T-helper 17 cell (primary cell): ENCODE data around the gene PNPLA2. TPM values are rescaled to one million over a fixed set of nuclear protein-coding genes. Genes with fewer than 3 reads are reported as not detected.
A peak's percentile ranks its signal among the peaks of the same experiment; 100 is the strongest.

Experiments used
- ATAC-seq: fragments of 150-1000 bp; cut with Tn5 transposase; 2 replicates; pipeline ENCODE4 v1.10.0; 2021; ENCODE audit warnings: mild to moderate bottlenecking, moderate library complexity
- DNase-seq, 3 donors: peaks; one replicate each; pipeline versions ENCODE4 v3.0.0 to v3.0.0-alpha.2; 2020 to 2021
- H3K9me3 ChIP-seq: one replicate; pipeline ENCODE4 v1.7.0; 2013; ENCODE audit warnings: low read length, mild to moderate bottlenecking; ENCODE audit not compliant: control insufficient read depth, poor library complexity, severe bottlenecking
- H3K27ac Mint-ChIP-seq: one replicate; pipeline ENCODE4 v1.8.0; 2022; ENCODE audit warnings: mild to moderate bottlenecking, moderate library complexity, mixed read lengths
- H3K27me3 Mint-ChIP-seq: one replicate; pipeline ENCODE4 v1.8.0; 2022; ENCODE audit warnings: mixed read lengths
- H3K36me3 Mint-ChIP-seq: one replicate; pipeline ENCODE4 v1.8.0; 2022; ENCODE audit warnings: low read depth, mixed read lengths
- H3K4me1 Mint-ChIP-seq: one replicate; pipeline ENCODE4 v1.8.0; 2022; ENCODE audit warnings: mild to moderate bottlenecking, mixed read lengths
- H3K4me3 Mint-ChIP-seq: one replicate; pipeline ENCODE4 v1.8.0; 2022; ENCODE audit warnings: mild to moderate bottlenecking, moderate library complexity, mixed read lengths
- total RNA-seq, 4 donors: library from RNA in 2 of 4; stranded (reverse) in 2 of 4; gene quantifications; one replicate each; pipeline ENCODE4 v1.2.3 and lab custom pipeline; 2022 to 2026

PNPLA2 gene
- total RNA-seq, 2 donors from 2014 or later = 178 to 182 TPM

DNA sequence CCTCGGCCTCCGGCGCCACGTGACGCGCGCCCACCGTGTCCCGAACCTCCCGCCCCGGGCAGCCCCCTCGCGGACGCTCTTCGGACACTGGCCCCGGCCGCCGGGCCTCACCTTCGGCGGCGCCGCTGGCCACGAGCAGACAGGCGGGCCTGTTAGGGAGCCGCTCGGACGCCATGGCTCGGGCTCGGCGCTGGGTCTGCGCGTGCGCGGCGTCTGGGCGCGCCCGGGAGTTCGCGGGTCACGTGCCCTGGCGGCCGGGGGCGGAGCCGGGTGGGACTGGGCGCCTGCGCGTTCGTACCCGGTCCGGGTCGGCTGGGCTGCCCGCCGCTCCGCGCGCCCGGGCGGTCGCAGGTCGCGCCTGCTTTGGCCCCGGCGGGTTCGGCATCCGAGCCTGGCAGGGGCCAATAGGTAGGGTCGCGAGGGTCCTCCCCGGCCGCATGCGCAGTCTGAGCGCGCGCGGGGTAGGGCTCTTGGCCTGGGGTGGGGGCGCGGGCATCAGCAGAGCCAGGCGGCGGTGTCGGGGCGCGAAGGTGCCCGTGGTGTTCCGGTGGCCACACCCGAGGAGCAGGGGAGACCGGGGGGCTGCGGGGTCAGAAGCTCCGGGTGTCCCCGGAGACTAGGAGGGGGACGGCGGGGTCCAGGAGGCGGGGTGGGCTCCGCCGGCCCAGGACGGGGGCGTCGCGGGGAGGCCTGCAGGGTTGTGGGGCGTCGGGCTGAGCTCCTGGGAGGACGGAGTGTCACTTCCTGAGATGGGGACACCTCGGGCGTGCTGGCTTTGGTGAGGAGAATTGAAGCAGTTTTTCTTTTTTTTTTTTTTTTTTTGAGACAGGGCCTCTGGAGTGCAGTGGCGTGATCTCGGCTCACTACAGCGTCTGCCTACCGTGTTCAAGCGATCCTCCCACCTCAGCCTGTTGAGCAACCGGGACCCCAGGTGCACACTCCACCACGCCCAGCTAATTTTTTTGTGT lies 41.1 kb upstream of the PNPLA2 start, which contains the start of gene GATD1:
Gene GATD1 (minus strand): TSS at position 200 of the 968 bp plus-strand sequence. CDS start 25 bp downstream, at position 175.
- DNase-seq = peak; percentile 92 to 98 (median 95)

DNA sequence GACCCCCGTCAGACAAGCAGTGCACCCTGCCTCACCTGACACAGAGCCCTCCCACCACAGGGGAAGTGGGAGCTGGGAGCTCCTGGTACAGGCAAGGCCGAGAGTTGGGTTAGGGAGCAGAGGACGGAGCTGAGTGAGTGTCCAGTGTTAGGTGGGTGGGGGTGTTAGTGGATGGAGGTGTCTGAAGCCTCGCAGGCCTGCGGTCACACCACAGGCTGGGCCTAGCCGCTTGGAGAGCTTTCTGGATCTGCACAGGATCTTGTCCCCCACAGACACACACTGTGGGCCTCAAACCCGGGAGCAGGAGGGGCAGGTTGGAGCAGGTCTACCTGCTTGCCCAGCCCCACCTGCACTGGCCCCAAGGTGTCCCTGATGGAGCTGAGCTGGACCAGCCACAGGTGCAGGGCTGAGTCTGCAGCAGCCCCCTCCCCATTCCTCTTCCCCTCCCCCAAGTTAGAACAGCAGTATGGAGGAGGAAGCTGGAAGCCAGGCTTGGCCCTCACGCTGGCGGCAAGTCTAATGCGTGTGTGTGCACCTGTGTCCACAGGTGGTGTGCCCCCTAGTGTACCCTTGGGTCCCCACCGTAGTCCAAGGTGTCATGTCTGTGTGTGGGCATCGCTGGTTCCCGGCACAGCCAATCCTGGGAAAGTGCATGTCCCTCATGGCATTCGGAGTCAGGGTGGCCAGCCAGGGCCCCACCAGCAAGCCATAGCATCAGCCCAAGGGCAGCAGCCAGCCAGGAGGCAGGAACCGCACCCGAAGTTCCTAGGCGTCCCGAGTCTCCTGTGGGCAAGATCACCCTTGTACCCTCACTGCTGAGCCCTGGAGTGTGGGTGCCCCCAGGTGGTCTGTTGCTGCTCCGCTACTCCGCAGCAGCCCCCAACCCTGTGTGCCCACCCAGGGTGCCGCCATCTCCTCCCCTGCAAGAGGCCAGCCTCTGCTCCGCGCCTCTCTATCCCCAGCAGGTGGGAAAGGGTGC lies 39.4 kb upstream of the PNPLA2 start:
- peak overlapping the region; percentile 53 for H3K4me3 Mint-ChIP-seq
- no peaks in the 10 kb centered on the region for H3K9me3 ChIP-seq
- no peak overlapping the region for H3K27ac Mint-ChIP-seq
- DNase-seq (peak in 1 of 3 donors; percentile 8), ATAC-seq (no peak)
- no peaks in the 10 kb centered on the region for H3K27me3 Mint-ChIP-seq
- H3K36me3 Mint-ChIP-seq = no peaks in the 10 kb centered on the region
- H3K4me1 Mint-ChIP-seq = peaks cover 7% of the 10 kb centered on the region

More for the DNA sequence above, 41.1 kb upstream of the PNPLA2 start, which contains the start of gene GATD1:
- Mint-ChIP-seq H3K27ac (peak within 1 kb of the TSS; percentile 49), H3K27me3 (no peaks in the 10 kb centered on the region), H3K36me3 (no peaks in the 10 kb centered on the region), H3K4me1 (peaks cover 8% of the 10 kb centered on the region), H3K4me3 (peak within 1 kb of the TSS; percentile 85)
- ATAC-seq = peak; percentile 90
- H3K9me3 ChIP-seq = no peaks in the 10 kb centered on the region

GRCh38 chr11:779955-780532 lies 38.7 kb upstream of the PNPLA2 start:
- no peaks in the 10 kb centered on the region for H3K9me3 ChIP-seq
- H3K4me1 Mint-ChIP-seq = peaks cover 6% of the 10 kb centered on the region
- ATAC-seq (no peak), DNase-seq (no peak)
- no peaks in the 10 kb centered on the region for H3K27me3 Mint-ChIP-seq
- H3K36me3 Mint-ChIP-seq = no peaks in the 10 kb centered on the region
- no peak overlapping the region for H3K27ac Mint-ChIP-seq
- peak overlapping the region; percentile 53 for H3K4me3 Mint-ChIP-seq

DNA sequence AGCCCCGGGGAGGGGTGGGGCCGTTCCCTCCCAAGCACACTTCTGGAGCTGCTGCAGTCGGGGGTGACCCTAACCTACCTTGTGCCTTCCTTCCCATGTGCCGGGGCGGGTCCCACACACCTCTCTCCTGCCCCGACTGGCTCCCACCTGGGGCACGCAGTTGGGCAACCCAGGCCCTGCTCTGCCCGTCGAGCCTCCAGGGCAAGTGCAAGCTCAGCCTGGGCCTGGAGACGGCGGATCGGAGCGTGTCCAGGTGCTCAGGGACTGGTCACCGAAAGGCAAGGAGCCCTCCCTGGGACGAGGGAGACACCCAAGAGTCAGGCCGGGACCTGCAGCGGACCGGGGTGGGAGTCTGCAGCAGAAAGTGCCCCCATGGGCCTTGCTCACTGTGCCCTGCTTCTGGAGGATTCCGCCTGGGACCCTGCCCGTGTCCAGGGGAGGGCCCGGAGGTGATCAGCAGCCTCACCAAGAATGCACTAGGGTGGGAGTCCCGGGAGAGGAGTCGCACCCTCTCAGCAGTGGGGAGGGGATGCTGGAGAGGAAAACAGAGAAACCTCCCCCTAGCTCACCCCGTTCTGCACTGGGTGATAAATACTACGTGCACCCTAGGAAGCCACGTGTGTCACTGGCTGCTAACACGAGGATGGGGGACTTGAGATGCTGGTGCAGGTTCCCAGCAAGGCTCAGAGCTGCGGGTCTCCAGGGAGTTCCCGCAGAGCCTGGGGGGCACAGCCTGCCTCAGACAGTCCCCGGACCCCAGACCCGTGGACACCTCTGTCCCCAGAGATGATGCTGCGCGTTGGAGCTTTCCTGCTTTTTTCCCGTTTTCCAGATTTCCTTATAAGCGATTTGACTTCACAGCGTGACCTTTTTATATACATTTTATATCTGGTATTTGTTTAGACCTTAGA lies 36.2 kb upstream of the PNPLA2 start:
- ATAC-seq (no peak), DNase-seq (no peak)
- no peaks in the 10 kb centered on the region for H3K27me3 Mint-ChIP-seq
- peaks cover 4% of the 10 kb centered on the region for H3K4me1 Mint-ChIP-seq
- H3K27ac Mint-ChIP-seq = no peak overlapping the region
- H3K36me3 Mint-ChIP-seq = no peaks in the 10 kb centered on the region
- no peak overlapping the region for H3K4me3 Mint-ChIP-seq
- H3K9me3 ChIP-seq = no peaks in the 10 kb centered on the region

DNA sequence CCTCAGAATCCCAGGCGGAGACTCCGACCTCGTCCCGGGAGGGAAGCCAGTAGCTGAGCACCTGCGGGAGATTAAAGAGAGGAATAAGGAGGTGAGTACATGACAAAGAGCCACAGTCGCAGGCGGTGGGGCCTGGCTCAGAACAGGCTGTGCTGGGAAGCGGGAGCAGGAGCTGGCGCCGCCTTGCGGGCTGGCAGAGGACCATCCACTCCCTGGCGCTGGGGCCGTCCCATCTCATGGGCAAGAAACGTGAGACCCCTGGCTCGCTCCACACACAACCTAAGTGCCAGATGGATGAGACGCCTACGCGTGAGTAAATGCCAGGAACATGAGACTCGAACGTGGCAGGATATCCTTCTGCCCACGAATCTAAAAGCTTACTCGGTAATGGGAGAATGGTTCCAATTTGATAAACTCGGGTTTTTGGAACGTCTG lies 35.1 kb upstream of the PNPLA2 start:
- Mint-ChIP-seq H3K36me3 (no peaks in the 10 kb centered on the region), H3K4me1 (peaks cover 4% of the 10 kb centered on the region), H3K4me3 (no peak overlapping the region), H3K27me3 (no peaks in the 10 kb centered on the region), H3K27ac (peak overlapping the region; percentile 56)
- ATAC-seq (peak; percentile 71), DNase-seq (no peak)
- no peaks in the 10 kb centered on the region for H3K9me3 ChIP-seq

GRCh38 chr11:786235-787083 lies 32.3 kb upstream of the PNPLA2 start:
- Mint-ChIP-seq H3K4me1 (peaks cover 4% of the 10 kb centered on the region), H3K36me3 (no peaks in the 10 kb centered on the region), H3K4me3 (no peak overlapping the region), H3K27me3 (no peaks in the 10 kb centered on the region), H3K27ac (no peak overlapping the region)
- DNase-seq = no peak
- no peak for ATAC-seq
- H3K9me3 ChIP-seq = no peaks in the 10 kb centered on the region

DNA sequence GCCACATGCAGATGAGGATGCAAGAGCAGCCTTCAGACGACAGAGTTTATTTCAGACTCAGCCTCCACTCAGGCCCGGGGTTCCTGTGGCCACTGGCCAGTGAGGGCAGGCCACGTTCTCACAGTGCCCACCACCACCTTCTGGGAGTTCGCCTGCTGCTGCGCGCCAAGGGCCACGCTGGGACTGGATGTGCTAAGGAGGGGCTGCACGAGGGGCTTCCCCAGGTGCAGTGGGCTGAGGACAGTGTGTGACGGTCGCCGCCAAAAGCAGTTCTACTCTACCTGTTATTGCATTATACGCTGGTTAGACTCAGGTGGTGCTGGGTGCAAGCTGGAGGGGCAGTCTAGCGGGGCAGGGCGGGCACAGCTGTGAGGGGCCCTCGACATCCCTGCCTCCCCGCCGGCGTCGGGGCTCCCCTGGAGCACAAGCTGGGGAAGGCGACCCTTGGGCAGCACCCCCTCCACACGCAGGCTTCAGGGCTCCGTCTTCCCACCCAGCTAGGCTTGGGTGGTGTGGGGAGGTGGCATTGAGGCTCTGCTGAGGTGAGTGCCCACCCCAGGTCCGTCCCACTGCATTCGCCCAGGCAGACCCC lies 31.5 kb upstream of the PNPLA2 start:
- Mint-ChIP-seq H3K4me3 (no peak overlapping the region), H3K4me1 (peaks cover 4% of the 10 kb centered on the region), H3K36me3 (no peaks in the 10 kb centered on the region), H3K27ac (no peak overlapping the region), H3K27me3 (no peaks in the 10 kb centered on the region)
- ATAC-seq = no peak
- no peaks in the 10 kb centered on the region for H3K9me3 ChIP-seq
- DNase-seq = no peak

- no peaks in the 10 kb centered on the region for H3K27me3 Mint-ChIP-seq
- H3K27ac Mint-ChIP-seq = no peak overlapping the region
- no peaks in the 10 kb centered on the region for H3K9me3 ChIP-seq
- no peaks in the 10 kb centered on the region for H3K36me3 Mint-ChIP-seq
- no peak overlapping the region for H3K4me3 Mint-ChIP-seq
- H3K4me1 Mint-ChIP-seq = peaks cover 4% of the 10 kb centered on the region
- ATAC-seq = no peak
- DNase-seq = no peak
These were observed 30.6 kb upstream of the PNPLA2 start for GRCh38 chr11:788009-788640.

GRCh38 chr11:788953-789940 lies 29.5 kb upstream of the PNPLA2 start:
- no peaks in the 10 kb centered on the region for H3K36me3 Mint-ChIP-seq
- no peaks in the 10 kb centered on the region for H3K9me3 ChIP-seq
- H3K4me1 Mint-ChIP-seq = peaks cover 4% of the 10 kb centered on the region
- H3K4me3 Mint-ChIP-seq = peak overlapping the region; percentile 52
- no peak for ATAC-seq
- no peaks in the 10 kb centered on the region for H3K27me3 Mint-ChIP-seq
- no peak for DNase-seq
- H3K27ac Mint-ChIP-seq = no peak overlapping the region

DNA sequence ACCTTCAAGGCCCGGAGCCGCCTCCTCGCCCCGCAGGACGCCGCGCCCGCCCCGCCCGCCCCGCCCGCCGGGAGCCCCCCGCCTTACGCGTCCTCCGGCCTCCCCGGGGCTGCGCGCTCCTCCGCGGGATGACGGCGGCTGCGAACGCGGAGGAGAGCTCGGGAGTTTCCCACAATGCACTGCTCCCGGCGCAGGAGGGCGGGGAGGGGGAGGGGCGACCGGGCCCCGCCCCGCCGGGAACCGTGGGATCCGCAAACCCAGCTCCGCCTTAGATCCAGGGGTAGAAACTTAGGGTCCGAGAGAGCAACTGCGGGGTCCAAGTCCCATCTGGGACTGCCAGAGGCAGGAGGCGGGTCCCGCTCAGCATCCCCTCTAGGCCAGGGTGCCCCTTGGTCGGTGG lies 28.8 kb upstream of the PNPLA2 start, which contains the start of gene CEND1:
Gene CEND1 (minus strand): TSS at position 148 of the 400 bp plus-strand sequence. CDS start 1,514 bp downstream, outside the sequence.
- H3K9me3 ChIP-seq = no peaks in the 10 kb centered on the region
- peak; percentile 76 for ATAC-seq
- no peaks in the 10 kb centered on the region for H3K27me3 Mint-ChIP-seq
- H3K27ac Mint-ChIP-seq = no peak within 1 kb of the TSS
- H3K4me1 Mint-ChIP-seq = peaks cover 4% of the 10 kb centered on the region
- H3K36me3 Mint-ChIP-seq = no peaks in the 10 kb centered on the region
- H3K4me3 Mint-ChIP-seq = peak within 1 kb of the TSS; percentile 52
- peak in 2 of 3 donors; percentile 35 for DNase-seq
